A673 (cell line): ENCODE data around the gene DLD. TPM values are rescaled to one million over a fixed set of nuclear protein-coding genes. Genes with fewer than 3 reads are reported as not detected.
A peak's percentile ranks its signal among the peaks of the same experiment; 100 is the strongest.

ENCODE experiments used
- BruUV-seq: library from RNA; stranded (reverse); fragments of 400-500 nt; replicated peaks from 2 replicates; lab custom pipeline; 2021; lab: Mats Ljungman, UMichigan
- CTCF ChIA-PET: fragments of 300-600 bp; sonication (Branson Sonifier 250); formaldehyde crosslinking; loops from one replicate; lab custom pipeline; 2022; ENCODE audit warnings: antibody characterized with exemption; lab: Charles Lee
- POLR2A ChIA-PET: fragments of 300-600 bp; sonication (Branson Sonifier 250); formaldehyde crosslinking; loops from one replicate; lab custom pipeline; 2022; ENCODE audit warnings: antibody characterized with exemption; ENCODE audit not compliant: low non-redundant PET; lab: Charles Lee
- DNase-seq: peaks from one replicate; pipeline ENCODE4 v3.0.0-alpha.2; 2015; ENCODE audit warnings: low spot score
- H3K27ac ChIP-seq: fragments of 200-600 bp; sonication (generic); 2 replicates; pipeline ENCODE4 v1.5.1; 2016; ENCODE audit warnings: mixed run types, low read depth, mild to moderate bottlenecking, mixed read lengths, antibody characterized with exemption, low read length; ENCODE audit not compliant: poor library complexity, severe bottlenecking
- H3K27me3 ChIP-seq: fragments of 200-600 bp; sonication (generic); replicated peaks from 2 replicates; pipeline ENCODE4 v1.6.1; 2017; ENCODE audit warnings: mixed run types, low read depth, mild to moderate bottlenecking, mixed read lengths, antibody characterized with exemption, low read length; ENCODE audit not compliant: insufficient read depth, poor library complexity
- H3K36me3 ChIP-seq: fragments of 200-600 bp; sonication (generic); 2 replicates; pipeline ENCODE4 v1.6.1; 2016; ENCODE audit warnings: mixed run types, mild to moderate bottlenecking, mixed read lengths, antibody characterized with exemption, low read length; ENCODE audit not compliant: insufficient read depth, poor library complexity, severe bottlenecking
- H3K4me1 ChIP-seq: fragments of 200-600 bp; sonication (generic); 2 replicates; pipeline ENCODE4 v1.6.1; 2017; ENCODE audit warnings: mixed run types, mild to moderate bottlenecking, mixed read lengths, antibody characterized with exemption, low read length; ENCODE audit not compliant: insufficient read depth, poor library complexity, severe bottlenecking
- H3K4me3 ChIP-seq: fragments of 200-600 bp; sonication (generic); 2 replicates; pipeline ENCODE4 v1.5.1; 2016; ENCODE audit warnings: low read depth, mixed run types, mild to moderate bottlenecking, mixed read lengths, low read length; ENCODE audit not compliant: poor library complexity, severe bottlenecking
- H3K9me3 ChIP-seq: fragments of 200-600 bp; sonication (generic); 2 replicates; pipeline ENCODE4 v1.6.1; 2016; ENCODE audit warnings: mixed run types, low read depth, mild to moderate bottlenecking, mixed read lengths, antibody characterized with exemption, low read length; ENCODE audit not compliant: poor library complexity, severe bottlenecking
- EZH2 ChIP-seq: fragments of 200-600 bp; sonication (generic); IDR thresholded peaks from 2 replicates; pipeline ENCODE4 v1.6.1; 2017; ENCODE audit warnings: borderline replicate concordance, low read depth, mild to moderate bottlenecking, mixed read lengths, antibody characterized with exemption, low read length; ENCODE audit not compliant: poor library complexity, severe bottlenecking
- intact Hi-C: fragments of 100-400 bp; cut with micrococcal nuclease; formaldehyde crosslinking; loops from one replicate; pipeline ENCODE4 v1.10.0; 2022; ENCODE audit not compliant: unreplicated experiment
- total RNA-seq: library from RNA; stranded (reverse); gene quantifications from 2 replicates; pipeline ENCODE4 v1.2.3, GENCODE V29; 2021
- TF ChIP-seq, protein P1 (sequence below): fragments of 300-800, 200-600 bp; sonication (generic); conservative IDR thresholded peaks from 2 replicates; pipeline ENCODE4 v1.5.1; 2017; ENCODE audit warnings: low read depth, mild to moderate bottlenecking, antibody characterized with exemption, low read length, moderate library complexity, mixed read lengths

Gene DLD
- total RNA-seq, 1 experiment from 2014 or later, result 121 TPM

DNA sequence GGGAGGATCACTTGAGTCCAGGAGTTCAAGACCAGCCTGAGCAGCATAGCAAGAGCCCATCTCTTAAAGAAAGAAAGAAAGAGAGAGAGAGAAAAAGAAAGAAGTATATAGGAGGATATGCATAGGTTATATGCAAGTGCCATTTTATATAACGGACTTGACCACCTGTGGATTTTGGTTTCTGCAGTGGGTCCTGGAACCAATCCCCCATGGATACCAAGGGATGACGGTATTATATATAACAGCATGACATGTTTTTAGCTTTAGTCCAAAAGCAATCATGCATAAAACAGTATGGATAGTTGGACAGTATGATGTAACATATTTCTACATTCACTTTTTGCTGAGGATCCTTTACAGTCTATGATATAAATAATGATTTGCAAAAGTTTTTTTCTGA is 45.3 kb downstream of the DLD start:
- BruUV-seq, result no TSS peak
- H3K9me3 ChIP-seq, result no peaks in the 10 kb centered on the region
- H3K4me1 ChIP-seq, result peaks cover 43% of the 10 kb centered on the region
- TF ChIP-seq EZH2, result no peak
- TF ChIP-seq, protein P1, sequence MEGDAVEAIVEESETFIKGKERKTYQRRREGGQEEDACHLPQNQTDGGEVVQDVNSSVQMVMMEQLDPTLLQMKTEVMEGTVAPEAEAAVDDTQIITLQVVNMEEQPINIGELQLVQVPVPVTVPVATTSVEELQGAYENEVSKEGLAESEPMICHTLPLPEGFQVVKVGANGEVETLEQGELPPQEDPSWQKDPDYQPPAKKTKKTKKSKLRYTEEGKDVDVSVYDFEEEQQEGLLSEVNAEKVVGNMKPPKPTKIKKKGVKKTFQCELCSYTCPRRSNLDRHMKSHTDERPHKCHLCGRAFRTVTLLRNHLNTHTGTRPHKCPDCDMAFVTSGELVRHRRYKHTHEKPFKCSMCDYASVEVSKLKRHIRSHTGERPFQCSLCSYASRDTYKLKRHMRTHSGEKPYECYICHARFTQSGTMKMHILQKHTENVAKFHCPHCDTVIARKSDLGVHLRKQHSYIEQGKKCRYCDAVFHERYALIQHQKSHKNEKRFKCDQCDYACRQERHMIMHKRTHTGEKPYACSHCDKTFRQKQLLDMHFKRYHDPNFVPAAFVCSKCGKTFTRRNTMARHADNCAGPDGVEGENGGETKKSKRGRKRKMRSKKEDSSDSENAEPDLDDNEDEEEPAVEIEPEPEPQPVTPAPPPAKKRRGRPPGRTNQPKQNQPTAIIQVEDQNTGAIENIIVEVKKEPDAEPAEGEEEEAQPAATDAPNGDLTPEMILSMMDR, result no peak
- no peaks in the 10 kb centered on the region for H3K27me3 ChIP-seq
- no peak overlapping the region for H3K4me3 ChIP-seq
- peak; percentile 62 for DNase-seq
- intact Hi-C loops, result loop anchor here (10.0 kb wide), 1 partner anchor 208 kb away; no protein-coding TSS in a partner anchor
- ChIA-PET POLR2A (no interaction called here), CTCF (no interaction called here)
- peaks cover 43% of the 10 kb centered on the region for H3K36me3 ChIP-seq
- H3K27ac ChIP-seq, result peak overlapping the region; percentile 65

DNA sequence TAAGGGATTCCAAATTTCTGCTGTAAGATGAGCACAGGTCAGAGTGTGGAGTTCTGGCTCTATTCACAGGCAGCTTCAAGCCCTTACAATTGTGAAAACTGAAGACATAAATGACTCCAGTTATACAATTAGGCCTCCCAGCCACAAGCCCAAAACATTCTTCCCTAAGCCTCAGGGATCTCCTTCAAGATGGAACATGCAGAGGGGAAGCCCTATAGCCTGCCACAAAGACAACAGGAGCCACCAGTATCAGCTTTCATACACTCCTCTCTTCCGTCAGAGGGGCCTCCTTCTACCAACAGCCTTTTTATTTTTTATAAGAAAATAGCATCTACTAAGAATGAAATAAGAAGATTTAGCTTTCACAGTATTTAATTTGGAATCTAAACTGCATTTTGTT is 46.5 kb downstream of the DLD start:
- no peak for TF ChIP-seq EZH2
- TF ChIP-seq, protein P1, result no peak
- CTCF ChIA-PET, result no interaction called here
- intact Hi-C loops, result loop anchor here (10.0 kb wide), 1 partner anchor 207 kb away; no protein-coding TSS in a partner anchor
- Histone ChIP-seq H3K27me3 (no peaks in the 10 kb centered on the region), H3K4me1 (peaks cover 43% of the 10 kb centered on the region), H3K36me3 (peaks cover 36% of the 10 kb centered on the region), H3K4me3 (no peak overlapping the region), H3K27ac (peak overlapping the region; percentile 65), H3K9me3 (no peaks in the 10 kb centered on the region)
- no peak for DNase-seq
- BruUV-seq, result no TSS peak
- POLR2A ChIA-PET, result interaction anchor here (0.6 kb wide), 1 partner anchor 640 kb away, joined by 11 read pairs; no protein-coding TSS in a partner anchor

DNA sequence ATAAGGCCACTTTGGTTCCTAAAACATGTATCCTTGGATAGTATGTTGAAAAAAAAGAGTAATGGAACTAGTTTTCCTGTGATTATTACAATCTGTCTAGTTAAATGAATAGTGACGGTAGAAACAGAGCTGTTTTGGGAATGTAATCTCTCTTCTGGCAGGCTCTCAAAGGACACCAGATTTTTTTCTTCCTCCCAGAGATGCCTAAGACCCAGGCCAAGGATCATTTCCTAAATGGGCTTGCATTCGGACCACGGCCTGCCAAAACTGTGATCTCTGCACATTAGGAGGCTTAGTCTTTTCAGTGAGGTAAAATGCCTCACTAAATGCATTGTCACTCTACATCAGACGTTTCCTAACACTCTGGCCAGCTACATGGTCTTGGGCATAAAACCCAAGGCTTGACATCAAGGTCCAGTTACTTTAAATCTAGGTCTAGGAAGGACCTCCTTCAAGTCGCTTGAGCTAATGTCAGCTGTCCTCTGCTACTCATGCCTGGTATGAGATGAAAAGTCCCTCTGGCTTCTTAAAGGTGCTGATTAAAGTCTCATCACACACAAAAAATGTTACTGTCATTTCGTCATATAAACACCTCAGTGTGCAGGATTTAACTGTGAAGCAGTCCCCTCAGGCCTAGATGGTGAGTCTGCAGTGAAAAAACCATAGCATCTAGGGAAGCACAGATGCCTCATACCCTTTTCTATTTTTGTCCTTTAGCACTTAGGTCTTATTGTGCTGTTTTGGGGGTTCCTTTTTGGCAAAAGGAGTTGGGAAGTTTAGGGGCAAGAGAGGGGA is 47.7 kb downstream of the DLD start:
- no peaks in the 10 kb centered on the region for H3K27me3 ChIP-seq
- POLR2A ChIA-PET, result no interaction called here
- TF ChIP-seq, protein P1, result no peak
- no peak for TF ChIP-seq EZH2
- no TSS peak for BruUV-seq
- CTCF ChIA-PET, result no interaction called here
- DNase-seq, result no peak
- no peak overlapping the region for H3K4me3 ChIP-seq
- H3K4me1 ChIP-seq, result peaks cover 43% of the 10 kb centered on the region
- peak overlapping the region; percentile 35 for H3K27ac ChIP-seq
- peaks cover 41% of the 10 kb centered on the region for H3K36me3 ChIP-seq
- H3K9me3 ChIP-seq, result no peaks in the 10 kb centered on the region
- intact Hi-C loops, result loop anchor here (10.0 kb wide), 1 partner anchor 206 kb away; no protein-coding TSS in a partner anchor
